T-helper 1 cell treated with Interleukin-12 subunit alpha and Interleukin-12 subunit beta and Interleukin-4 antibody, amounts not matched to agents 30 ng/mL and 1 ng/mL, for 36 hours (primary cell): Measurements from ENCODE around the gene RHOXF2. TPM values are rescaled to one million over a fixed set of nuclear protein-coding genes. Genes with fewer than 3 reads are reported as not detected.
"Not testable (repeated sequence)": the region's sequence is repeated elsewhere in the genome, so short reads cannot be mapped to it uniquely, and the experiment has no call there.

Source experiments
- intact Hi-C: fragments of 100-400 bp; cut with micrococcal nuclease; formaldehyde crosslinking; loops from one replicate; pipeline ENCODE4 v1.15.1; 2024
- total RNA-seq: library from RNA; stranded (reverse); gene quantifications from 2 replicates; pipeline ENCODE4 v1.2.3, GENCODE V29; 2022

Gene RHOXF2
- total RNA-seq, 1 donor from 2014 or later, result not detected

DNA sequence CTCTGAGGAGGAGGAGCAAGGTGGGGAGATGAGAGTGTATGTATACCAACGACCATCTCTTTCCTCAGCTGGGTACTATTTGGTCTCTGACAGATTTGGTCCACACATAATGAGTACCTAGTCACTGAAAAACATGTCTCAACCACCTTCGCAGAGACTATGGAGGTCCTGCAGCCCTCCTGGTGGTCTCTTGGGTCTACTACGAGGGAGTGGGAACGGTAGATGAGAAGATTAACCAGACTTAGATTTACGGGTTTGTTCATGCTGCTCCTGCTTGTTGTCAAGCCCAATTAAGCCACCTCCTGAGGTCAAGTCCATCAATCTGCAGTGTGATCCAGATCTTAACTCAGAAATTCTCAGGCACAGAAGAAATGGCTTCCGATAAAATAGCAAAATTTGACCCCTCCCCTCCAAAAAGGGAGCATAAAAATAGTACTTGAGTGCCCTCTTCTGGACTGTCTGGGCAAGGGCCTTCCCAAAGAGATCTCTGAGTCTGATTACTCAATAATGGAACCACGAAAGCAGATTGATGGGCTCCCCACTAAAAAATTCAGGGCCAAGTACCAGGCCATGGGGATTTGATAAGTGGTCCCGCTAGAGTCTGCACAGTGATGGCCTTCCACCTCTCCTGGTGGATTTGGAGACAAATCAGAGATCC, 38.3 kb downstream of the RHOXF2 start:
- intact Hi-C loops, result not testable (repeated sequence)

DNA sequence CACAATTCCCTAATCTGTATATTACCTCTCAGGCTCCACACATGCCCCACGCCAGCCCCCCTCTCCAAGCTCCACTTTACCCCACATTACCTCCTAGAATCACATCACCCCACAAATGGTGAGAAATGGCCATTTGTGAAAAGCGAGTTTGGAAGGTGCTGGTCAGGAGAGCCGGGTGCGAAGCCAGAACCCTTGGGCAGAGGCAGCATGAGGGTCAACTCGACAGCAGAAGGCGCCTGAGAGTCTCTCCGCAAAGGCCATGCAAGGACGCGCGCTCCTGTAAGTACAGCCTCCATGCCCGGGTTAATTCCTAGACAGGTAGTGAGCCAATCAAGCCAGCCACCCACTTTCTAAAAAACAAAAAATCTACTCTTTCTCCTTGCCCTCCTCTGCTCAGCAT, 42.4 kb downstream of the RHOXF2 start:
- intact Hi-C loops, result no loop called here

DNA sequence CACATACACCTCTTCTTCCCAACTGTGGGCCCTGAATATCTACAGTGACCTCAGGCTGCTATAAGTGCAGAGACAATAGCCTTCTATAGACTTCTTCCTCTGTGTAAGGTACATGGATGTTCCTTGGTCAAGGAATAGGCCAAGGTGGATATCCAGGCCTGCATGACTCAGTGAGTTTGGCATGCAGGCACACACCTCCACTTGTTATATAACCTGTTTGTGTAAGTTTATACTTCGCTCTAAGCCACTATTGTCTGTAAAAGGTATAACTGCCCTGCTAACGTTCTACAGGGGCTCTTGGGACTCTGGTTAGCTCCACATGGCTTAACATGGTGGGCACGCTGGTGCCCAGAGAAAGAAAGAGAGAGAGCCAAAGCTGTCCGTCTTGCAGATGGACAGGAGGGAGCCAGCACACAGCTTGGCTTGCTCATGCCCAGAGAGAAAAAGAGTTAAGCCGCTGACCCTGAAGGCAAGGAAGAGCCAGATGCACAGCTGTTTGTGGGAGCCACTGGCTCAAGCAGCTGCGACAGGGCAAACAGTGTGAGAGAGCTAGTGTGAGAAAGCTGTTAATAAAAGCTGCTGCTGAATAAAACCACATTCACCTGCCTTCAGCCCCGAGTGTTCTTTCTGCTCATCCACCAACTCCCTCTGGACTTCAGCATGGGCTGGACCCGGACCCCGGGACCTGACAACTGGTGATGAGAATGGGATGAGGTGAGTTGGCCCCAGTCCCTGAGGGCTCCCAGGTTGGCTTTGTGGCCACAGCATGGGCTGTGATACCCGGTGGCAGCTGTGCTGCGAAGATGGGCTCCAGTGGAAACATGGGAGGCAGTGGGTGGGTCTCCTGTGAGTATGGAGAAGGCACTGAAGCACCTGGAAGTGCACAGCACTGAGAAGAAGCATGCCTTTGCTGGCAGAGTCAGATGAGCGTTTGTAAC, 47.7 kb downstream of the RHOXF2 start:
- intact Hi-C loops, result no loop called here

DNA sequence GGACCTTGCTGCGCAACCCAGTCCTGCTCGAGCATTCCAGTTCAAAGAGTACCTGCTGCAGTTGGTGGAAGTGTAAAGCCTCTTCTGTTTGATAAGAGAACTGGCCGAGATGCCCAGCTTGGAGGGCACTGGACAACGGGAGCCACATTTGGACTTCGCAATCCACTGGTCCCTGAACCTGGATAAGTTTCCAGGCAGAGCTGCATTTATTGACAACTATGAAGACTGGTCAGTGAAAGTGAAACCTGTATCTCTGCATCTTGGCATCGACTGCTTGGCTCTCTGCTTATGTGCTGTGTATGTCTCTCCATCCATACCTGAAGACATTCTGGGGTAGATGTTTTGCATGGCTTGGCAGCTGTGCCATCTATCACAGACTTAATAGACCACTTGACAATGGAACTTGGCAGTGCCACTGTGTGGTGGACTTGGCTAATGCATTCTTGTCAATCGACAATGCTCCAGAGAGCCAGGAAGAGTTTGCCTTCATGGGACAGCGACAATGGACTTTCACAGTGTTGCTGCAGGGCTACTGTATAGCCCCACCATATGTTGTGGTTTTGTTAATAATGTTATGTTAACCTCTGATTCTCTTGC, 48.7 kb downstream of the RHOXF2 start:
- intact Hi-C loops, result no loop called here

DNA sequence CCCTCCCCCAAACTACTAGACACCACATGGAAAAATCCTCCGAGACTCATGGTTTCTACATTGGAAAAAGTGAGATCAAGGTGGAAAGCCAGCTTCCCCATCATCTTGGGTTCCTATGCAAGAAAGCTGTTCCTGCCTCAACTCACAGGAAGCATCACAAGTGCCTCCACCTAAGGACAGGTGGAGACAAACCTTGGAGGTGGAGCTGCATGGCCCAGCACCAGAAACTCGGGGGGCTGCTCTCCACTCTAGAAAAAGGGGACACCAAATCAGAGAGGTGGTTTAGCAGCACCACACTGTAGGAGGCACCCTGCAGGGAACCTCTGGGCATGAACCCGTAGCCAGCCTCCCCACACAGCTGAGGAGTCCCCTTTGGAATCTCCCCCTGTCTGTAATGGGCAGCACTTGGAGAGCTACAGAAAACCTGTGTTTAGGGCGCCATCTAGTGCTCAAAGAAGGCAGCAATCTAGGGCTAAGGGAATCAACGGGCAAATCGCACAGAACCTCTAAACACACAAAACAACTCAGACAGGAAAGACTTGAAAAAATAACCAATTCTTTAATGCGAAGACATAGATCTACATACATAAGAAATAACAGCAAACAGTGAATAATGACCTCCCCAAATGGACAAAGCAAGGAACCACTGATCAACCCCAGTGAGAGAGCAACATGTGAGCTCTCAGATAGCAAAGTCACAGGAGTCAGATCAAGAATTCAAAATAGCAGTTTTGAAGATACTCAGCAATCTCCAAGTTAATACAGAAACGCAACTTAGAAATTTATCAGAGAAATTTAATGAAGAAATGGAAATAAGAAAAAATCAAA, 55.2 kb downstream of the RHOXF2 start:
- intact Hi-C loops, result loop anchor here (1.0 to 10.0 kb wide), 3 partner anchors 79 to 232 kb away; no protein-coding TSS in a partner anchor

Other genes with a start within 250 kb of the RHOXF2 start
- 10.5 and 10.6 TPM in 2 replicates for gene NKAP, start 214.9 kb upstream of the RHOXF2 start, total RNA-seq
- gene RHOXF2B, start 80.9 kb upstream of the RHOXF2 start, total RNA-seq, result not detected in 2 replicates
- 0.29 and 0.46 TPM in 2 replicates for gene RHOXF1, start 42.7 kb upstream of the RHOXF2 start, total RNA-seq
- 13.6 and 14.4 TPM in 2 replicates for gene ZBTB33, start 92.2 kb downstream of the RHOXF2 start, total RNA-seq
- gene TMEM255A, start 152.8 kb downstream of the RHOXF2 start, total RNA-seq, result not detected in 2 replicates
- gene ATP1B4, start 203.5 kb downstream of the RHOXF2 start, total RNA-seq, result not detected in 2 replicates